ENCODE results near the gene LMBRD2.

DNA sequence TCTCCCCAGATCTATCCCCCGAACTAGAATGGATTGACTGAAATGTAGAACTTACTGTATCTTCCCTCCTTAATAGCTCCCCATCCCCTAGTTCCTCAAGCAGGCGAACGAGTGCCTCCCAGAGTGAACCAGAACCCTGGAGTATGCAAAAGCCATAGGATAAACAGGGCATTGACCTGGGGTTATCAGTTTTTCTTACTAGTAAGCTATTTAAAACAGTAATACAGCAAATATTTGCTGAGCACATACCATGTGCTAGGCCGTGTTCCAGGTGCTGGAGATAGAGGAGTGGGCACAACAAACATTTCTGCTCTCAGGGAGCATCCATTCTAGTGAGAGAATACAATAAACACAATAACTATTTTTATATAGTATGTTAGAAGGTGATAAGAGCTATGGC lies 2.0 kb upstream of the LMBRD2 start:
- TF ChIP-seq, protein P1, sequence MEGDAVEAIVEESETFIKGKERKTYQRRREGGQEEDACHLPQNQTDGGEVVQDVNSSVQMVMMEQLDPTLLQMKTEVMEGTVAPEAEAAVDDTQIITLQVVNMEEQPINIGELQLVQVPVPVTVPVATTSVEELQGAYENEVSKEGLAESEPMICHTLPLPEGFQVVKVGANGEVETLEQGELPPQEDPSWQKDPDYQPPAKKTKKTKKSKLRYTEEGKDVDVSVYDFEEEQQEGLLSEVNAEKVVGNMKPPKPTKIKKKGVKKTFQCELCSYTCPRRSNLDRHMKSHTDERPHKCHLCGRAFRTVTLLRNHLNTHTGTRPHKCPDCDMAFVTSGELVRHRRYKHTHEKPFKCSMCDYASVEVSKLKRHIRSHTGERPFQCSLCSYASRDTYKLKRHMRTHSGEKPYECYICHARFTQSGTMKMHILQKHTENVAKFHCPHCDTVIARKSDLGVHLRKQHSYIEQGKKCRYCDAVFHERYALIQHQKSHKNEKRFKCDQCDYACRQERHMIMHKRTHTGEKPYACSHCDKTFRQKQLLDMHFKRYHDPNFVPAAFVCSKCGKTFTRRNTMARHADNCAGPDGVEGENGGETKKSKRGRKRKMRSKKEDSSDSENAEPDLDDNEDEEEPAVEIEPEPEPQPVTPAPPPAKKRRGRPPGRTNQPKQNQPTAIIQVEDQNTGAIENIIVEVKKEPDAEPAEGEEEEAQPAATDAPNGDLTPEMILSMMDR (conservative IDR thresholded peaks at IDR 0.05; ENCODE audit: low read depth, low read length): no peak
- TF ChIP-seq EZH2 (IDR thresholded peaks at IDR 0.05; ENCODE audit: borderline replicate concordance, low read depth, low read length, poor library complexity, severe bottlenecking): no peak
